ENCODE data around the gene SLC24A4.

- TF ChIP-seq EP300 (conservative IDR thresholded peaks at IDR 0.05; ENCODE audit: poor library complexity, severe bottlenecking): no peak
- TF ChIP-seq TAF1 (IDR thresholded peaks at IDR 0.05; ENCODE audit: low read depth): no peak
- no peak for TF ChIP-seq CTCF (IDR thresholded peaks at IDR 0.05; ENCODE audit: poor library complexity, severe bottlenecking)
Measured at GRCh38 chr14:92314182-92314581, 8.8 kb upstream of the SLC24A4 start.

All from neural cell (in vitro differentiated cells).